NCI-H748 (cell line): ENCODE results near the gene FARP1.
"Not testable (repeated sequence)": the region's sequence is repeated elsewhere in the genome, so short reads cannot be mapped to it uniquely, and the experiment has no call there.

Source experiments
- DNase-seq: peaks from one replicate; lab custom pipeline; 2025; ENCODE audit not compliant: unreplicated experiment; lab: John Stamatoyannopoulos, UW

FARP1 gene

DNA sequence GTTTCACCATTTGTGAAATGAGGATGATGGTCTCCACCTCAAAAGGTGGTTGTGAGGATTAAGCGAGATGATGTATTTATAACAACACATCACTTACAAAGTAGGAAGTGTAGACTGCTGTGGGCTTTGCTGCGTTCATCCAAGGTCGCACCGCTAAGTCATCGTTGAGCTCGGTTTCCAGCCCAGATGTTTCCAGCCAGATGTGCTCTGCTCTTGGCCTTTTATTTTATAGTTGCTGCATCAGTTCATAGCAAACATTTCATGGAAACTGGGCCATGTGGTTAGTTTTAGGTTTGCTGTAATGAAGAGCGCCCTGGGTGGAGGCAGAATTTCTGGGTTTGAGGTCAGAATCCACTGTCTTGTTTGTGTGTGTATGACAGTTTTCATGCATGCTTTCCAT, 110.6 kb downstream of the FARP1 start:
- no peak for DNase-seq

DNA sequence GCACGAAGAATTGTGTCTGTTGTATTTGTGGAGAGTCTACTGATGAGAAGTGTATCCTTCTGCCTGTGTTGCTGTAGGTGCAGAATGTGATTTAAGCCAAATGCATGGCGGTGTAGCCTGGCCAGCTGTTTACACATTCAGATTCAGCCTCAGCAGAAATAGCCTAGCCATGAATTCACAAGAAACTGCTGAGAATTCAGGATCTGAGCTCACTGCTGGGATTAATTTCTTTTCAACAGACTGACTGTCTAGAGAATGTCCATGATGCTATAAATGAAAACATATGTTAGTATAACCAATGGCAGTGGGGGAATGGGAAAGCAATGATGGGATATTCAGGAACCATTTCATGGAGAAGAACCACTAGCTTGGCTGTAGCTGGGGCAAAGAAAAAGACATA, 111.6 kb downstream of the FARP1 start:
- no peak for DNase-seq

DNA sequence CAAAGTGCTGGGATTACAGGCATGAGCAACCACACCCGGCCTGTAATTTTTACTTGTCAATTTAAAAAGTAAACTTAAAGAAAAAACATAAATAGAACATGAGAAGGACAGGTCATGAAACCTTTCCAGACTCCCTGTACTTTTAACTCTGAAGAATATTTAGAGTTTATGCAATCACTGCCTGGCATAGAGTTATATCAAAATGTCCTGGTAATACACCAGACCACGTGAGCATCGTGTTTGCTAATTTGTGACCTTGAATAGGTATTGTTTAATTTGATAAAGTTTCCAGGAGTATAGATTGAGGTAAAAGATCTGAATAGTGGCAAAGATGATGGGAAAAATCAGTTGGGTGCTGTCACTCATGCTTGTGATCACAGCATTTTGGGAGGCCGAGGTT, 115.3 kb downstream of the FARP1 start:
- no peak for DNase-seq

DNA sequence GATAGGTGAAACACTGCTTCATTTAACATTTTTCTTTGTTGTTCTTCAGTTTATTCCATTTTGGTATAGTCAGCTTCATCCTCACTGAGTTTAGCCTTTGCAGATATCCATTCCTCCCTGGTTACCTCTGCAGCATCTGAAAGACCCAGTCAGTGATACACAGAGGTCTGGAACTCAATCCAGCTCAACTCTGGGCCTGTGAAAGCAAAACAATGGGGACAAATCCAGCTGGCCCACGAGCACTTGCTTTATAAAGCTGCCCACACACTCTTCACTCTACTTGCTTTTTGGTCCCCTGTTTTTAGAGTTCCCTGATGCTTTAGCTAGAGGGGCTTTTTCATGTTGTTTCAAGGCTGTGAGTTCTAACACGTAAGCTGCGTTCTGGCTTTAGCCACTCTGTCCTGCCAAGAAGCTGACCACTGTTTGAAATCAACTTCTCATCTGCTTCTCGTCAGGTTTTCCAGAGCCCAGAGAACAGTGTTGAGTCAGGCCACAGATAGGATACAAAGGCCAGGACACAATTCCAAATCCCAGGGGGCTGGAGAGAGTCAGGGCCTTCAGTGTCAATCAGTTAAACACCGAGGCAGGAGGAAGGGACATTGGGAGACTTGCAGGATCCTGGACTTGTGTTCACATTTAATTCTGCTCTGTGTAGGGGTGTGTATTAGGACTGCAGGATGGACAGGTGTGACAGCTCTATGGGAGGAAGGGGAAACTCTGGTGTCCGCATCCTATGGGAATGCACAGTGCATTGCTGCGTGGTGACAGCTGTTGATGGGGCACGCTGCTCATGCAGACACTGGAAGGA, 117.7 kb downstream of the FARP1 start:
- DNase-seq: no peak

DNA sequence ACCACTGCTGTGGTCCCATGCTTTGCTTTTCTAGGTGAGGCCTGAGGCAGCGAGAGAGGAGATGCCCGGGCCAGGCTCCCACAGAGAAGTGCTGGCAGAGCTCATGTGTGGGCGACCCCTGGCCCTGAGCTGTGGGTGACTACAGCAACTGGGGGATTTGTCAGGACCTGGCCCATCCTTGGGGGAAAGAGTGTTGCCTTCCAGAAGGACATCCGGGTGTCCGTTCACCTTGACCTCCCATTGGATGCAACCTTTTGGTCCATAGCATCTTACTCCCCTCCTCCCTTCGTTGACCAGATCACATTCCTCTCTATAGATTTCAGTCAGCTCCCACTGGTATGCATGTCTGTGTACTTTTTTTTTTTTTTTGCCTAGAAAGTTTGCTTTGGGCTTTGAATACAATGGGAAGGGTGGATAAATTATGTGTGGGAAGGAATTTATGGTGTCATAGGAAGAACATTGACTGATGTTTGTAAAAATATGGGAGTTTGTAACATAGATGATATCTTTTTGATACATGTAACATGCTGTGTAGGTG, 118.3 kb downstream of the FARP1 start:
- DNase-seq: no peak

DNA sequence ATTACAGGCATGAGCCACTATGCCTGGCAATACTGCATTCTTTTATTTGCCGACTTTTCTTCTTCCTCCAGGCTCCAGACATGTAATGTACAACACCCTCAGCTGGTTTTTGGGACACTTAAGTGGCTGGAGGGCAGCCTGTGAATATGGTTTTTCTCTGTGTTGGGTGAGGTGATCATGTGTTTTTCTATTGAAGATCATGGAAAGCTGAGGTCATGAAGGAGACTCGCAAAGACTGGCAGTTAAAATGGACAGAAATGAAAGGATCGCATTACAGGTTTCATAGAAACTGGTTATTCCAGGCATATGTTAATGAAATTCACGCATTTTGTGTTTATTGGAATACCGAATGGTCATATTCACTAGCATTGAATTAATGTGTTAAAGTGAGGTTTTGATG, 119.4 kb downstream of the FARP1 start:
- peak; percentile 54 for DNase-seq

DNA sequence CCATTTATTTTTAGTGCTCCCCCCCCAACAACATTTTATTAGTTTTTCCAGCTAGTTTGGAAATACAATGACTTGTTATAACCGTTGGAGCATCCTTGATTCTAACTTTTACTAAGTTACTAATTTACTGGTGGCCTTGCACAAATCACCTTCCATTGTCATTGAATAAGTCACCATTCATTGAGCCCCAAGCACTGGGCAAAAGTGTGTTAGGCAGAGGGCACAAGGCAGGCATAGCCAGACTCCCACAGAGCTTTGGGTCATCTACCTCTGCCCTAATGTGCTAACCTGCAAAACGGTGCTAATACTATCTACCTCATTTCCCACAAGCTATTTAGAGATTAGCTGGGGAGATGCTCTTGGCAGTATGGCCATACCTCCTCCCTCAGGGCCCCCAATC, 120.9 kb downstream of the FARP1 start:
- DNase-seq: no peak

DNA sequence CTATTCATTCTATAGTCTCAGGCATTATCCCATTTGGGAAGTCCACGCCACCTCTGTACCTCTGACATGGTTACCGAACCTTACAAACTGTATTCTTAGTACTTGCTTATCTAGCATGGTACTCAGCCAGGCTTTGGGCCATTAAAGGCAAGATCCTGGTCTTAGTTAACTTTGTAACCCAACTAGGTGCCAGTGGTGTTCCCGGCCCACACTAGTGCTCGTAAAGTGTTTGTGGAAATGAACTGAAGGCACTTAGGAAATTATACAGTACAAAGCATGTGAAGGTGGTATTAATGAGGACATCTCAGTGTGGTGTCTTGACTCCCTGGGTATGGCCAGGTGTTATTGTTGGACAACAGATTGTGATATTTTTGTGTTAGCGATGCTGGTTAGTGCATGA, 122.0 kb downstream of the FARP1 start:
- DNase-seq: no peak

DNA sequence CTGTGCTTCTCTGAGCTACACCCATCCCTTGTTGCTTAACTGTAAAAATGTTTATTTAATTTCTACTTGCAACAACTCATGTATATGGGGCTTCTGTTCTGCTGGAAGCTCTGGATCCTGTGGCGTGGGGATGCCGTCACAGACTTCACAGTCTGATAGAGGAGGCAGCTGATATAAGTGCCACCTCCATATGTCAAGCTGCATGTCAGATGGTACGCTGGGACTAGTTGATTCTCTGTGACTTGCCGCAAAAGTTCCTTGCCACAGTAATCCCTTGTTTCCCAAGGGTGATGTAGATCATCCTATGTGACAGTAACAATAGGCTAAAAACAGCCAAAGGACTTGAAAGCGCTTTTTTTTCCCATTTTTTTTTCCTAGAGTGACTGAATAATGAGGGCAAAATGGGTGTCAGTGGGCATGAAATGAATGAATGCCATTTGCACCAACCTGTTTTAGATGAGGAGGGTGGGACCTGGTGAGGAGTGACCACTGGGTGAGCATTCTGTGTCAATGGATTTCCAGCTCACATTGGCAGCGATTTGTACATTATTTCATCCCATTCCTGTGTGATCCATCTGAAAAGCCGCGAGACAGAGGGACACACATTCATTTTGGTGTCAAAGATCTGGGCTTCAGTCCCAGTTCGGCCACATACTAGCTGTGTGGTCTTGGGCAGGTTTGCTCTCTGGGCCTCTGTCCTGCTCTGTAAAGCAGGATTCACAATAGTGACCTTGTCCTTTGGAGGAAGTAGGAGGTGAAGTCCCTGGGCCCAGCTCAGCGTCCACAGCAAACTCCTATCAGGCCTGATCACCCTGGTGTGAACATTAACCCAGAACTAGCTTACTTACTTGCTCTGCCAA, 123.0 kb downstream of the FARP1 start:
- DNase-seq: no peak

DNA sequence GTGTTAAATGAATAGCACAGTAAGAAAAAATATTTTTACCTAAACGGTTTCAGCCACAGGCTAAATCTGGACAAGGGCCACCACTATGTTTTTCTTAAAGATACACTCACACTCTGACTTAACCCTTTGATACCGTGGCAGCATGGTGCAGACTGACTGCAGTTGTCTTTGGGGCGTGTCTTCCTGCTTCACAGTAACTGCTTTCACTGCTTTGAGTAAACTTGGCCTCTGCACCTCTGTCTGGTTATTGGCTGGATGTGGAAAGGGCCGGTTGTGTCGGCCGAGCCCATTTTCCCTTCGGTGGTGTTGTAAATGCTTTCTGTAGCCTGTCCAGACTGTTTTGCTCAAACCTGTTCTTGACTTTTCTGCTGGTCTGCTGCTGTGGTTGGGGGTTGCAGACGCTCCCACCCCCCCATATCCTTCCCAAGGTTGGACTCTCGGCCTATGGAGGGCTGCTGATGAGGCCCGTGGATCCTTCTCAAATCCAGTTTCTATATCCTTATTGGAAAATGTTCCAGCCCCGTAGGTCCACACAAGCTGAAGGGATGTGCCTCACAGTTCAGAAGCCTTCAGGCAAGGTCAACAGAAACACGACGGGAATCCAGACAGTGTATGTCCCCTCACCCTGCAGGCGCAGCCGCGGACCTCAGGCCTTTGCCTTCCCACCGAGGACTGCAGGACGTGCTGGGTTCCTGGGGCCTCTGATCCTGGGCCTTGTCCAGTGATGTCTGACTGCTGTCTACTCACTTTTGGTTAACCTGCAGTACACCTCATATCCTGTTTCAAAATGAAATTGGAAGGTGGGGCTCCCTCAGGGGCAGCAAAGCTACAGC, 124.4 kb downstream of the FARP1 start:
- peak; percentile 14 for DNase-seq

DNA sequence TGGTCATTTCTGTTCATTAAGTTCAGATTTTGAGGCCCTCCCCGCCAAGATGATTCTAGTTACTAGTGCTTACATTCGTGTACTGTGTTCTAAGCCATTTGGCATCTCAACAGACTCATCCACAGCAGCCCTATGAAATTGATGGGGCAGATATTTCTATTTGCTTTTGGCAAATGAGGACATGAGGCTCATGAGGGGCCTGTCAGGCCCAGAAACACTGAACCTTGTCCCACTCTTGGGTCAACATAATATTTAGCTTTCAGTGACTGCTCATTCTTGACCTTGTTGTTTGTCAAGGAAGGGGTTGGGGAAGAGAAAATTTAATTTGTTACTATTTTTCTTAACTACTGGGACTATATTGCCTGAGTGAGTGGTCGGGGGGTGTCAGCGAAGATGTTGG, 126.5 kb downstream of the FARP1 start:
- DNase-seq: no peak

DNA sequence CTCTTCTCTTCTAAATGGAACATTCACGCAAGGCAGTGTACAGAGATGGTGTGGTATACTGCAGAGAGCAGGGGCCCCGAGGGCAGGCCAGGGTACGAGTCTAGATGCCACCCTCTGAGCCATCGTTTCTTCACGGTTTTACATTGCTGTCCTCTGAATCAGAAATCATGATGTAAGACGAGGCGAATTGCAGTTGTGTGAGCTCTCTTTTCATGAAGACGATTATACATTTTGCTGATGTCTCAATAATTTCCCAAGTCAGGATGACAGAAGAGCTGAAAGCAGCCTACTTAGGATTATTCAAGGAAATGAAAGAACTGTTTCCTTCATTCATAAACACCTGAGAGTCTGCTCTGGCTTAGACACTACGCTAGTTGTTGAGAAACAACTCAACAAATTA, 127.9 kb downstream of the FARP1 start:
- no peak for DNase-seq

DNA sequence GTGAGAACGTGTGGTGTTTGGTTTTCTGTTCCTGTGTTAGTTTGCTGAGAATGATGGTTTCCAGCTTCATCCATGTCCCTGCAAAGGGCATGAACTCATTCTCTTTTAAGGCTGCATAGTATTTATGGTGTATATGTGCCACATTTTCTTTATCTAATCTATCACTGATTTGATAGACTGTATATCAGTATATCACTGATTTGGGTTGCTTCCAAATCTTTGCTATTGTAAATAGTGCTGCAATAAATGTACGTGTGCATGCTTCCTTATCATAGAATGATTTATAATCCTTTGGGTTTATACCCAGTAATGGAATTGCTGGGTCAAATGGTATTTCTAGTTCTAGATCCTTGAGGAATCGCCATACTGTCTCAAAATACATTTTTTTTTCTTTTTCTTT, 128.8 kb downstream of the FARP1 start:
- not testable (repeated sequence) for DNase-seq

DNA sequence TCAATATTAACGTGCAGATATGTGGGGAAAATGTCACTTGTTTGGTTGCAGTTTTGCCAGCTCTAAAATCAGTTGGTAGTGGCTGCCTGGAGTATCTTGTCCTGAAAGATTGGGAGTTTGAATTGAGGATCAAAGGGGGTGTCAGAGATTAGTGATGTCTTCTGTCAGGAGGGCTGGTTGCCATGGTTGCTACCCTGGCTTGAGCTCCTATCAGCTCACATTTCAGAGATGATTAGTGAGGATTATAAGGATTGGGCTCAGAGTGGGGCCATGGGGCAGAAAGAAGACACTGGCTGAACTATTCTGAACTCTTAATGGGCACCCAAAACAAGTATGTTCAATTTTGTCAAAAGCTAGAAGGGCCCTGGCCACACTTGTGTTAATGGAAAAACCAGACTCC, 129.7 kb downstream of the FARP1 start:
- DNase-seq: peak; percentile 51

DNA sequence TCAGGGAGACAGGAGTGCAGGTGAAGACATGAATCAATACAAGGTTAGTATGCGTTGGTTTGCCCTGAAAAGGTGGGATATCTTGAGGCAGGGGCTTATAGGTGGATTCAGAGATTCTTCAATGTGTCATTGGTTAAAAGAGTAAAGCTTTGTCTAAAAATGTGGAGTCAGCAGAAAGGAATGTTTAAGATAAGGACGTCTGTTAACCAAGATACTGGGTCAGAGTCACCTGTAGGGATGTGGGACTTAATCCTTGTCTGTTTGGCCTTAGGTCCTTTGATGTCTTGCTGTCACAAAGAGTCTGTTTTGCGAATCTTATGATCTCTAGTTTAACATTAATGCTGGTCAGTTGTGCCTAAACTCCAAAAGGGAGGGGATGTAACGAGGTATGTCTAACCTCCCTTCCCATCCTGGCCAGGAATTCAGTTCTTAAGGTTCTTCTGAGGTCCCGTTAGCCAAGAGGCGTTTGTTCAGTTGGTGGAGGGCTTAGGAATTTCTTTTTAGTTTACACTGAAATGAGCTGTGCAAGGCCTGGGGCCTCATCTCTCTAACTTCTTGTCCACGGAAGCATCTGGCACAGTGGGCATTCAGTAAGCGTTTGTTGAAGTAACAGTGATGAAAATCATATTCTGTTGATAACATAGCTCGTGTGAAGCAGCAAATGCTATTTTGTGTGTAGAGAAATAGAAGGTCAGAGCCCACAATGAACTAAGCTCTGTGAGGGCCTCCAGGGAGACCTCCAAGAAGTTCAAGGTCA, 130.4 kb downstream of the FARP1 start:
- DNase-seq: no peak

DNA sequence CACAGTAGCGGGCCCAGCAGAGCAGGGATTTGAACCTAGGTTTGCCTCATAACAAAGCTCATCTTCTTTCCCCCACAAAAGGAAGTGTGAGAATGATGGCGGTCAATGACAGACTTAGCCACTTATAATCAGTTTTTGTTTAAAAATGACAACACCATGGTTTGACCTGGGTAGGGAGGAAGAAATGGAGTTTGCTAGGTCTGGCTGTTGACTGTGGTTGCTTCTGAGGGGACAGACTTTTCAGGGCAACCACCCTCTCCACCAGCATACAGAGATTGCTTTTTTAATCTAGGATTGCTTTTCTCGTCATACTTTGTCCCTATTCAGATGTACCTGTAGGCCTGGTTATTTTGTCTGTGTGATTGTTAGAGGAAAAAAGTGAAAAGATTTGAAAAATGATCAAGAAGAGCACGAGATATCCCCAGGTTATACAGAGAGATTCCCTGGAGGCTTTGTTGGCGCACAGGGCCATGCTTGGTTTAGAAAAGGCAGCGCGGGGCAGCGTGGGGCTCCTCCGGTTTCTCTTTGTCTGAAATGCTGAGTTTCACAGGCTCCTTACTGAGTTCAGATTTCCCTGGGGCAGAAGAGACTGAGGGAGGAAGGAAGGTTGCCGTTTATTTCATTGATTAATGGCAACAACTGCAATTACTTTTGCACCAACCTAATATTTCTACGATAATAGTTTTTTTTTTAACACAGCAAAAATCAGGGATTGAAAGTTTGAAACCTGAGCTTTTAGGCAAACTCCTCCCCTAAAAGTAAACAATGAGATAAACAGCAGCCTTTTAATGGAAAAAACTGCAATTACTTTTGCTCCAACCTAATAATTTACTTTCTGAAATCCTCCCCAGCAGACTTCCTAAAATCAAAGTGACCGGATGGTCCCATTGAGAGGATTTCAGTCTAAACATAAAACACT, 131.2 kb downstream of the FARP1 start:
- DNase-seq: peak; percentile 79

DNA sequence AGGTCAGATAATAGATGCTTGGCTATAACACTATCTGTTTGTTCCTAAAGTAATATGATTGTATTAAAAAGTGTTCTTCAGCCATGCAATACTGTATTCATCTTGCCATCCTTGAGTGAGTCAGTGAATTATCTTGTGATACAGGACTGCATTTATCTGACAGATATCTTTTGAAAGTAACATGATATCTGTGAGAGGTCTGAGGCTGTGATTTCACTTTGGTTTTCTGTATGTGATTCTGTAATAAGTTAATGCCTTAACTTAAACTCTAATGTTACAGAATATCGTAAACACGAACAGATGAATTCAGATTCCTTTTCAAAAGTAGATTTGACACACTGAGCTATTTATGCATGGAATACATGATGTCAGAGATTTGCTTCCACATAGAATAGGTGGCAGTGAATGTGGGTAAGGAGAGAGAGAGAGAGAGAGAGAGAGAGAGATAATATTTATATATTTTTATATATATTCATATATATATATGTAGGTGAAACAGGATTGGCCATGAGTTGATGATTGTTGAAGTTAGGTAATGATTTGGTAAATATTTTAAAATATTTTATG, 132.1 kb downstream of the FARP1 start:
- peak; percentile 23 for DNase-seq

DNA sequence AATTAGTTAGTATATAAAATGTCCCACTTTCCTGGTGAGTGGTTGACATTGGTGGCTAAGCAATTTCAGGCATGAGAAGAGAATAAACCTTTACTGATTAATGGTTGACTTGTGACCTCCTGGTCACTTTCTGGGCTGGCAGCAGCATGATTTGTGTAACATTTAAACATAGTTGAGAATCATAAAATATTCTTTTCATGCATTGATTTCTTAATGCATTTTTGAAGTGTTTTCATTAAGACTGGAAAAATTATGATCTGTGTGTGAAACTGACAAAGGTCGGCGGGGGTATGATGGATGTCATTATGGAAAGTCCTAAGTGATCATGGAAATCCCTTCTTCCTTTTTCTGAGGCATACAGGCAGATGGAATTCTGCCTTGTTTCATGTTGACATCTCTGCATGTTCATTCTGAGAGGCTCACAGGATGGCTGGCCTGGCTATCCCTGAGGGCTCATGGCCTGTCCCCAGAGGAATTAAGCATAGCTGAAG, 132.8 kb downstream of the FARP1 start:
- peak; percentile 20 for DNase-seq

DNA sequence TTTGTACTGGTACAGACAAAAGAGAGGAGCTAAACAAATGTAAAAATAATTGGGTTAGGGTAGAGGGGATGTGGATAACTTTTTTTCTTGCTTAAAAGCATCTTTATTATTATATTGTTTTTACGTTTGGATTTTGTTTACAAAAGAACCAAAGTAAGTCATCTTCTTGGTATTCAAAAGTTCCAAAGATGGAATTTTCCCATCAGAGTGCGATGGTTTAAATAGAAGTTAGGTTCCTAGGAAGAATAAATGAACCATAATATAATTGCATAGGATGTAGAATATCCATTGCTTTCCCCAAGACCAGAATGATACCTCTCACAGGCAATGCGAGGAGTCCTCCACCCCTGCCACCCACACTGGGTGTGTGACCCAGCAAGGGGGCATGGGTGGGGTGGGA, 133.6 kb downstream of the FARP1 start:
- no peak for DNase-seq
